Mucosa of descending colon (tissue), 3 donors: Measurements from ENCODE around the gene USF1. TPM values are rescaled to one million over a fixed set of nuclear protein-coding genes. Genes with fewer than 3 reads are reported as not detected.
A peak's percentile ranks its signal among the peaks of the same experiment; 100 is the strongest.
"Not testable (repeated sequence)": the region's sequence is repeated elsewhere in the genome, so short reads cannot be mapped to it uniquely, and the experiment has no call there.

Experiments used
- ATAC-seq: fragments of 200-7000 bp; cut with Tn5 transposase; one replicate; pipeline ENCODE4 v1.9.1; 2020; ENCODE audit warnings: mild to moderate bottlenecking, moderate library complexity
- DNase-seq, 3 donors: peaks; one replicate each; pipeline ENCODE4 v3.0.0-alpha.2; 2020
- H3K36me3 ChIP-seq: fragments of 200-600 bp; one replicate; pipeline ENCODE4 v1.8.0; 2021; ENCODE audit warnings: low read depth, mild to moderate bottlenecking
- H3K4me1 ChIP-seq: fragments of 200-600 bp; one replicate; pipeline ENCODE4 v1.8.0; 2021; ENCODE audit warnings: low read depth, mild to moderate bottlenecking
- H3K4me3 ChIP-seq: fragments of 200-600 bp; one replicate; pipeline ENCODE4 v1.8.0; 2021; ENCODE audit warnings: mild to moderate bottlenecking
- H3K9me3 ChIP-seq: fragments of 200-600 bp; one replicate; pipeline ENCODE4 v1.8.0; 2021; ENCODE audit warnings: mild to moderate bottlenecking
- intact Hi-C, 2 donors: fragments of 100-400 bp; cut with DNase I in 1 of 2; cut with micrococcal nuclease in 1 of 2; formaldehyde crosslinking; loops; one replicate each; pipeline versions ENCODE4 v1.11.0 to v1.11.1; 2022; cut with DNase I, micrococcal nuclease
- total RNA-seq, 3 donors: library from RNA; stranded (reverse); fragmentation: NEBNext Ultra II Directional in 2 of 3; extraction: Animal tissue kit (Norgen Biotek cat#: 25700) in 2 of 3; gene quantifications; one replicate each; pipeline versions ENCODE4 v1.2.1 to v1.2.4, GENCODE V29; 2021 to 2023
- TF ChIP-seq, protein P1 (sequence below): fragments of 200-600 bp; IDR thresholded peaks from one replicate; pipeline ENCODE4 v1.8.0; 2022; ENCODE audit warnings: antibody characterized with exemption, mild to moderate bottlenecking
- donor health status: DM: no; HTN: no; CAD: no; lungs with moderate emphysema.
- donor health status: DM: no; HTN: no; CAD: no.
- donor health status: DM: no; HTN: yes; CAD: no.

Gene USF1
- total RNA-seq, 3 donors from 2014 or later = 66.8 to 80.5 (median 71.7) TPM

GRCh38 chr1:161018631-161018930, 27.2 kb downstream of the USF1 start:
- H3K4me3 ChIP-seq = no peak overlapping the region
- peaks cover 22% of the 10 kb centered on the region for H3K4me1 ChIP-seq
- H3K9me3 ChIP-seq = no peaks in the 10 kb centered on the region
- TF ChIP-seq, protein P1, sequence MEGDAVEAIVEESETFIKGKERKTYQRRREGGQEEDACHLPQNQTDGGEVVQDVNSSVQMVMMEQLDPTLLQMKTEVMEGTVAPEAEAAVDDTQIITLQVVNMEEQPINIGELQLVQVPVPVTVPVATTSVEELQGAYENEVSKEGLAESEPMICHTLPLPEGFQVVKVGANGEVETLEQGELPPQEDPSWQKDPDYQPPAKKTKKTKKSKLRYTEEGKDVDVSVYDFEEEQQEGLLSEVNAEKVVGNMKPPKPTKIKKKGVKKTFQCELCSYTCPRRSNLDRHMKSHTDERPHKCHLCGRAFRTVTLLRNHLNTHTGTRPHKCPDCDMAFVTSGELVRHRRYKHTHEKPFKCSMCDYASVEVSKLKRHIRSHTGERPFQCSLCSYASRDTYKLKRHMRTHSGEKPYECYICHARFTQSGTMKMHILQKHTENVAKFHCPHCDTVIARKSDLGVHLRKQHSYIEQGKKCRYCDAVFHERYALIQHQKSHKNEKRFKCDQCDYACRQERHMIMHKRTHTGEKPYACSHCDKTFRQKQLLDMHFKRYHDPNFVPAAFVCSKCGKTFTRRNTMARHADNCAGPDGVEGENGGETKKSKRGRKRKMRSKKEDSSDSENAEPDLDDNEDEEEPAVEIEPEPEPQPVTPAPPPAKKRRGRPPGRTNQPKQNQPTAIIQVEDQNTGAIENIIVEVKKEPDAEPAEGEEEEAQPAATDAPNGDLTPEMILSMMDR = no peak
- intact Hi-C loops = no loop called here
- DNase-seq (no peak), ATAC-seq (no peak)
- H3K36me3 ChIP-seq = no peaks in the 10 kb centered on the region

- H3K9me3 ChIP-seq = no peaks in the 10 kb centered on the region
- H3K36me3 ChIP-seq = no peaks in the 10 kb centered on the region
- no peak for DNase-seq
- ATAC-seq = no peak
- H3K4me3 ChIP-seq = no peak overlapping the region
- peaks cover 27% of the 10 kb centered on the region for H3K4me1 ChIP-seq
- intact Hi-C loops = no loop called here
- TF ChIP-seq, protein P1 = no peak
These were observed 27.8 kb downstream of the USF1 start for GRCh38 chr1:161017756-161018630.

DNA sequence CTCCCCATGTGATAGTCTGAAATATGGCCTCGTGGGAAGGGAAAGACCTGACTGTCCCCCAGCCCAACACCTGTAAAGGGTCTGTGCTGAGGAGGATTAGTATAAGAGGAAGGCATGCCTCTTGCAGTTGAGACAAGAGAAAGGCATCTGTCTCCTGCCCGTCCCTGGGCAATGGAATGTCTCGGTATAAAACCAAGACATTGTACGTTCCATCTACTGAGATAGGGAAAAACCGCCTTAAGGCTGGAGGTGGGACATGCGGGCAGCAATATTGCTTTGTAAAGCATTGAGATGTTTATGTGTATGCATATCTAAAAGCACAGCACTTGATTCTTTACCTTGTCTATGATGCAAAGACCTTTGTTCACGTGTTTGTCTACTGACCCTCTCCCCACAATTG, 28.6 kb downstream of the USF1 start:
- H3K9me3 ChIP-seq, H3K4me3 ChIP-seq, ATAC-seq, H3K36me3 ChIP-seq, intact Hi-C loops, DNase-seq: not testable (repeated sequence)
- H3K4me1 ChIP-seq = peaks cover 31% of the 10 kb centered on the region

- H3K4me3 ChIP-seq, DNase-seq, H3K36me3 ChIP-seq, ATAC-seq, intact Hi-C loops, H3K9me3 ChIP-seq: not testable (repeated sequence)
- H3K4me1 ChIP-seq = peaks cover 31% of the 10 kb centered on the region
These were observed 29.1 kb downstream of the USF1 start for GRCh38 chr1:161016683-161017082.

GRCh38 chr1:161013488-161014230, 32.1 kb downstream of the USF1 start:
- ATAC-seq = peak; percentile 95
- intact Hi-C loops = no loop called here
- peak; percentile 87 to 94 (median 93) for DNase-seq
- Histone ChIP-seq H3K4me1 (peaks cover 31% of the 10 kb centered on the region), H3K4me3 (no peak overlapping the region), H3K36me3 (no peaks in the 10 kb centered on the region), H3K9me3 (no peaks in the 10 kb centered on the region)
- TF ChIP-seq, protein P1 = no peak

GRCh38 chr1:161013131-161013487, 32.7 kb downstream of the USF1 start:
- DNase-seq (no peak), ATAC-seq (no peak)
- TF ChIP-seq, protein P1 = no peak
- H3K9me3 ChIP-seq = no peaks in the 10 kb centered on the region
- H3K4me3 ChIP-seq = no peak overlapping the region
- no peaks in the 10 kb centered on the region for H3K36me3 ChIP-seq
- intact Hi-C loops = no loop called here
- peaks cover 27% of the 10 kb centered on the region for H3K4me1 ChIP-seq
